H9 (cell line): ENCODE measurements around the gene CSMD2. TPM values are rescaled to one million over a fixed set of nuclear protein-coding genes. Genes with fewer than 3 reads are reported as not detected.

ENCODE experiments used
- DNase-seq: peaks from one replicate; pipeline ENCODE4 v3.0.0-alpha.2; 2017
- H2AFZ ChIP-seq: one replicate; pipeline ENCODE4 v1.6.1; 2013; ENCODE audit warnings: mild to moderate bottlenecking, low read length, control low read depth, moderate library complexity
- H2AK5ac ChIP-seq: 2 replicates; pipeline ENCODE4 v1.6.1; 2013; ENCODE audit warnings: low read length, control low read depth, mixed read lengths; ENCODE audit not compliant: insufficient read length
- H2BK120ac ChIP-seq: one replicate; pipeline ENCODE4 v1.6.1; 2013; ENCODE audit warnings: low read depth, mild to moderate bottlenecking, low read length, control low read depth, inconsistent platforms; ENCODE audit not compliant: poor library complexity, severe bottlenecking
- H2BK12ac ChIP-seq: 2 replicates; pipeline ENCODE4 v1.6.1; 2013; ENCODE audit warnings: low read length, control low read depth, mixed read lengths, low read depth; ENCODE audit not compliant: insufficient read length
- H2BK15ac ChIP-seq: 2 replicates; pipeline ENCODE4 v1.6.1; 2013; ENCODE audit warnings: low read depth, low read length, control low read depth
- H2BK20ac ChIP-seq: one replicate; pipeline ENCODE4 v1.6.1; 2013; ENCODE audit warnings: low read depth, mild to moderate bottlenecking, low read length, control low read depth, inconsistent platforms; ENCODE audit not compliant: poor library complexity, severe bottlenecking
- H2BK5ac ChIP-seq: 2 replicates; pipeline ENCODE4 v1.6.1; 2013; ENCODE audit warnings: low read length, control low read depth, mixed read lengths; ENCODE audit not compliant: insufficient read length
- H3K14ac ChIP-seq: 2 replicates; pipeline ENCODE4 v1.6.1; 2013; ENCODE audit warnings: low read length, control low read depth; ENCODE audit not compliant: insufficient read depth
- H3K18ac ChIP-seq: 2 replicates; pipeline ENCODE4 v1.6.1; 2013; ENCODE audit warnings: low read depth, mild to moderate bottlenecking, mixed read lengths, low read length, control low read depth; ENCODE audit not compliant: insufficient read length
- H3K23ac ChIP-seq: 2 replicates; pipeline ENCODE4 v1.6.1; 2013; ENCODE audit warnings: low read length, control low read depth, mixed read lengths, low read depth; ENCODE audit not compliant: insufficient read length
- H3K23me2 ChIP-seq: 2 replicates; pipeline ENCODE4 v1.6.1; 2013; ENCODE audit warnings: low read depth, mild to moderate bottlenecking, mixed read lengths, low read length, control low read depth; ENCODE audit not compliant: insufficient read length, poor library complexity, severe bottlenecking
- H3K27ac ChIP-seq: 2 replicates; pipeline ENCODE4 v1.5.1; 2013; ENCODE audit warnings: low read length, control low read depth, mixed read lengths, low read depth; ENCODE audit not compliant: insufficient read length
- H3K27me3 ChIP-seq: 2 replicates; pipeline ENCODE4 v1.6.1; 2013; ENCODE audit warnings: low read length, control low read depth, inconsistent platforms; ENCODE audit not compliant: insufficient read depth
- H3K4ac ChIP-seq: 2 replicates; pipeline ENCODE4 v1.6.1; 2013; ENCODE audit warnings: low read depth, mild to moderate bottlenecking, control low read depth, inconsistent platforms, low read length, moderate library complexity
- H3K4me1 ChIP-seq: 2 replicates; pipeline ENCODE4 v1.6.1; 2013; ENCODE audit warnings: low read length, control low read depth, inconsistent platforms; ENCODE audit not compliant: insufficient read depth
- H3K4me2 ChIP-seq: 2 replicates; pipeline ENCODE4 v1.6.1; 2013; ENCODE audit warnings: low read length, control low read depth, mixed read lengths; ENCODE audit not compliant: insufficient read length, insufficient read depth
- H3K56ac ChIP-seq: 2 replicates; pipeline ENCODE4 v1.6.1; 2013; ENCODE audit warnings: low read depth, mild to moderate bottlenecking, mixed read lengths, low read length, control low read depth; ENCODE audit not compliant: insufficient read length
- H3K79me1 ChIP-seq: 2 replicates; pipeline ENCODE4 v1.6.1; 2013; ENCODE audit warnings: low read depth, mild to moderate bottlenecking, moderate library complexity, low read length, control low read depth, inconsistent platforms; ENCODE audit not compliant: insufficient read depth, poor library complexity, severe bottlenecking
- H3K79me2 ChIP-seq: 2 replicates; pipeline ENCODE4 v1.6.1; 2013; ENCODE audit warnings: low read length, control low read depth, inconsistent platforms; ENCODE audit not compliant: insufficient read depth
- H3K9ac ChIP-seq: 2 replicates; pipeline ENCODE4 v1.6.1; 2013; ENCODE audit warnings: low read length, control low read depth, mixed read lengths; ENCODE audit not compliant: insufficient read length; ENCODE audit errors: extremely low read depth
- H3K9me3 ChIP-seq: one replicate; pipeline ENCODE4 v1.6.1; 2013; ENCODE audit warnings: low read depth, low read length, inconsistent platforms; ENCODE audit not compliant: control insufficient read depth
- H3T11ph ChIP-seq: one replicate; pipeline ENCODE4 v1.6.1; 2013; ENCODE audit warnings: mild to moderate bottlenecking, low read length, control low read depth, inconsistent platforms
- H4K20me1 ChIP-seq: one replicate; pipeline ENCODE4 v1.6.1; 2013; ENCODE audit not compliant: control insufficient read depth, insufficient read length, insufficient read depth
- H4K5ac ChIP-seq: 2 replicates; pipeline ENCODE4 v1.6.1; 2013; ENCODE audit warnings: low read depth, mild to moderate bottlenecking, mixed read lengths, low read length, control low read depth; ENCODE audit not compliant: insufficient read length
- H4K8ac ChIP-seq: replicated peaks from 2 replicates; pipeline ENCODE4 v1.6.1; 2013; ENCODE audit warnings: low read length, control low read depth, mixed read lengths, low read depth; ENCODE audit not compliant: insufficient read length
- H4K91ac ChIP-seq: 2 replicates; pipeline ENCODE4 v1.6.1; 2013; ENCODE audit warnings: low read depth, mild to moderate bottlenecking, moderate library complexity, mixed read lengths, low read length, control low read depth; ENCODE audit not compliant: insufficient read length
- H3K27ac Mint-ChIP-seq, 3 experiments: 2 replicates in 2 of 3; 3 replicates in 1 of 3; pipeline ENCODE4 v1.8.0; 2020 to 2021; ENCODE audit warnings: mixed read lengths in 3 of 3, mild to moderate bottlenecking in 1 of 3, moderate library complexity in 1 of 3
- H3K27me3 Mint-ChIP-seq: 2 replicates; pipeline ENCODE4 v1.8.0; 2021; ENCODE audit warnings: low read depth, mild to moderate bottlenecking, moderate library complexity, mixed read lengths
- H3K36me3 Mint-ChIP-seq, 3 experiments: 2 replicates in 2 of 3; 3 replicates in 1 of 3; pipeline ENCODE4 v1.8.0; 2020 to 2021; ENCODE audit warnings: low read depth in 3 of 3, mixed read lengths in 3 of 3; ENCODE audit not compliant: insufficient read depth in 1 of 3
- H3K4me1 Mint-ChIP-seq, 2 experiments: 2 replicates each; pipeline ENCODE4 v1.8.0; 2020; ENCODE audit warnings: mixed read lengths in 2 of 2
- H3K4me3 Mint-ChIP-seq, 2 experiments: 2 replicates in 1 of 2; 3 replicates in 1 of 2; pipeline ENCODE4 v1.8.0; 2020 to 2021; ENCODE audit warnings: mild to moderate bottlenecking in 2 of 2, mixed read lengths in 2 of 2, moderate library complexity in 1 of 2
- H3K9me3 Mint-ChIP-seq, 2 experiments: 2 replicates in 1 of 2; 3 replicates in 1 of 2; pipeline ENCODE4 v1.8.0; 2020; ENCODE audit warnings: mild to moderate bottlenecking in 2 of 2, mixed read lengths in 2 of 2, moderate library complexity in 1 of 2
- WGBS: extraction: QIAGEN DNeasy Blood & Tissue Kit; methylation state at CpG from one replicate; pipeline ENCODE4 v1.1.7; 2013; ENCODE audit warnings: missing lambda C conversion rate, low lambda C conversion rate, mixed read lengths; ENCODE audit not compliant: insufficient read length; ENCODE audit errors: extremely low coverage; 5-methylcytosine and 5-hydroxymethylcytosine counted together
- total RNA-seq: library from RNA; stranded (reverse); gene quantifications from 2 replicates; pipeline ENCODE4 v1.2.1, GENCODE V29; 2021
- TF ChIP-seq, protein P1 (sequence below): fragments of 200-600 bp; sonication (generic); conservative IDR thresholded peaks from 3 replicates; pipeline ENCODE4 v1.8.0; 2021; ENCODE audit warnings: antibody characterized with exemption, mild to moderate bottlenecking

Gene CSMD2
- total RNA-seq, 1 experiment from 2014 or later = 6.4 TPM

DNA sequence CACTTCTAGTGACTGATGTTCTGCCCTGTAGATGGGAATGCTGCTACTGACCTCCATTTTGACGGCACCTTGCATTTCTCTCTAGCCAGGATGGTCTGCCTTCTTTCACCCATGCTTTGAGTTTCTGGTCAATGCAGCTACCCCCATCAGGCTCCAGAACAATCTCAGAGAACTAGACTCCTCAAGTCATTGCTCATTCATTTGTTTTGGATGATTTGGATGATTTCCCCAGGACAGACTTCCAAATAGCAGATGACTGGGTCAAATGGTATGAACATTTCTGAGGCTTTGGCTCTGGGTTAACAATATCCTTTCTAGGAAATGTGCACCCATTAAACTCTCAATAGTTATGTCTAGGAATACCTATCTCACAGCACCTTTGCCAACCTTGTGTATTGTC is 63.9 kb downstream of the CSMD2 start:
- H3K9me3 Mint-ChIP-seq = peaks cover 3 to 5% of the 10 kb centered on the region in 2 experiments; a peak in 4 of 5 replicates
- no peak overlapping the region for H3K14ac ChIP-seq

More for the DNA sequence above, 63.9 kb downstream of the CSMD2 start:
- Mint-ChIP-seq H3K27ac (no peak overlapping the region), H3K4me1 (peaks cover 0 to 3% of the 10 kb centered on the region in 2 experiments; a peak in 1 of 4 replicates), H3K4me3 (no peak overlapping the region), H3K27me3 (no peaks in the 10 kb centered on the region; the same call in 1 of the 2 replicates), H3K36me3 (peaks cover 2 to 18% (median 10%) of the 10 kb centered on the region in 3 experiments; a peak in 5 of 7 replicates)
- Histone ChIP-seq H2BK20ac (no peak overlapping the region), H4K20me1 (no peaks in the 10 kb centered on the region), H3K4ac (no peak overlapping the region), H4K8ac (no peak overlapping the region), H3K18ac (no peak overlapping the region), H3K9me3 (no peaks in the 10 kb centered on the region), H3K23me2 (no peaks in the 10 kb centered on the region), H2AK5ac (no peak overlapping the region), H3K23ac (no peak overlapping the region), H3T11ph (no peak overlapping the region), H3K4me2 (no peak overlapping the region), H2BK120ac (no peak overlapping the region), H2AFZ (no peak overlapping the region), H3K27me3 (no peaks in the 10 kb centered on the region), H2BK5ac (no peak overlapping the region), H4K5ac (no peak overlapping the region), H3K27ac (no peak overlapping the region), H2BK12ac (no peak overlapping the region), H3K56ac (no peak overlapping the region), H3K79me1 (no peaks in the 10 kb centered on the region), H3K4me1 (no peaks in the 10 kb centered on the region), H3K79me2 (no peaks in the 10 kb centered on the region), H3K9ac (no peak overlapping the region), H4K91ac (no peak overlapping the region), H2BK15ac (no peak overlapping the region)
- TF ChIP-seq, protein P1, sequence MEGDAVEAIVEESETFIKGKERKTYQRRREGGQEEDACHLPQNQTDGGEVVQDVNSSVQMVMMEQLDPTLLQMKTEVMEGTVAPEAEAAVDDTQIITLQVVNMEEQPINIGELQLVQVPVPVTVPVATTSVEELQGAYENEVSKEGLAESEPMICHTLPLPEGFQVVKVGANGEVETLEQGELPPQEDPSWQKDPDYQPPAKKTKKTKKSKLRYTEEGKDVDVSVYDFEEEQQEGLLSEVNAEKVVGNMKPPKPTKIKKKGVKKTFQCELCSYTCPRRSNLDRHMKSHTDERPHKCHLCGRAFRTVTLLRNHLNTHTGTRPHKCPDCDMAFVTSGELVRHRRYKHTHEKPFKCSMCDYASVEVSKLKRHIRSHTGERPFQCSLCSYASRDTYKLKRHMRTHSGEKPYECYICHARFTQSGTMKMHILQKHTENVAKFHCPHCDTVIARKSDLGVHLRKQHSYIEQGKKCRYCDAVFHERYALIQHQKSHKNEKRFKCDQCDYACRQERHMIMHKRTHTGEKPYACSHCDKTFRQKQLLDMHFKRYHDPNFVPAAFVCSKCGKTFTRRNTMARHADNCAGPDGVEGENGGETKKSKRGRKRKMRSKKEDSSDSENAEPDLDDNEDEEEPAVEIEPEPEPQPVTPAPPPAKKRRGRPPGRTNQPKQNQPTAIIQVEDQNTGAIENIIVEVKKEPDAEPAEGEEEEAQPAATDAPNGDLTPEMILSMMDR = no peak
- no CpG with 5 or more reads among the region's 1 CpG for WGBS
- no peak for DNase-seq
